HCT116 (cell line): ENCODE data around the gene RNF111.

Experiments used
- CTCF ChIP-seq, 3 experiments: fragments of 200-600 bp in 1 of 3; sonication (generic) in 1 of 3; IDR thresholded peaks in 2 of 3; conservative IDR thresholded peaks in 1 of 3; 2 replicates each; pipeline ENCODE4 v1.5.1; 2012 to 2017; ENCODE audit warnings: low read depth in 2 of 3, low read length in 2 of 3, antibody characterized with exemption in 1 of 3, borderline replicate concordance in 1 of 3, control low read depth in 1 of 3, mild to moderate bottlenecking in 1 of 3, mixed read lengths in 1 of 3, mixed run types in 1 of 3, moderate library complexity in 1 of 3; ENCODE audit not compliant: insufficient read depth in 1 of 3
- MAX ChIP-seq: IDR thresholded peaks from 2 replicates; pipeline ENCODE4 v1.6.1; 2012
- POLR2A ChIP-seq: IDR thresholded peaks from 2 replicates; pipeline ENCODE4 v1.7.0; 2011; ENCODE audit warnings: borderline replicate concordance; ENCODE audit not compliant: insufficient read depth, insufficient read length; ENCODE audit errors: extremely low read depth

- TF ChIP-seq CTCF (IDR thresholded peaks at IDR 0.05 in 2 of 3, conservative IDR thresholded peaks at IDR 0.05 in 1 of 3; ENCODE audit: borderline replicate concordance in 1 of 3, insufficient read depth in 1 of 3, low read depth in 2 of 3, low read length in 2 of 3), result no peak
- no peak for TF ChIP-seq POLR2A
- TF ChIP-seq MAX, result no peak
Observed at GRCh38 chr15:59099162-59099685, 111.8 kb downstream of the RNF111 start.
